Stimulated activated CD4-positive, alpha-beta T cell treated with anti-CD3 and anti-CD28 coated beads, Interleukin-4, amount 100 ng/mL, for 1 hour (primary cell): ENCODE results near the gene REELD1.

ENCODE experiments used
- DNase-seq: peaks from one replicate; pipeline ENCODE4 v3.0.0-alpha.2; 2020

REELD1 gene

GRCh38 chr4:146229406-146229805 lies 15.1 kb downstream of the REELD1 start:
- DNase-seq: no peak

DNA sequence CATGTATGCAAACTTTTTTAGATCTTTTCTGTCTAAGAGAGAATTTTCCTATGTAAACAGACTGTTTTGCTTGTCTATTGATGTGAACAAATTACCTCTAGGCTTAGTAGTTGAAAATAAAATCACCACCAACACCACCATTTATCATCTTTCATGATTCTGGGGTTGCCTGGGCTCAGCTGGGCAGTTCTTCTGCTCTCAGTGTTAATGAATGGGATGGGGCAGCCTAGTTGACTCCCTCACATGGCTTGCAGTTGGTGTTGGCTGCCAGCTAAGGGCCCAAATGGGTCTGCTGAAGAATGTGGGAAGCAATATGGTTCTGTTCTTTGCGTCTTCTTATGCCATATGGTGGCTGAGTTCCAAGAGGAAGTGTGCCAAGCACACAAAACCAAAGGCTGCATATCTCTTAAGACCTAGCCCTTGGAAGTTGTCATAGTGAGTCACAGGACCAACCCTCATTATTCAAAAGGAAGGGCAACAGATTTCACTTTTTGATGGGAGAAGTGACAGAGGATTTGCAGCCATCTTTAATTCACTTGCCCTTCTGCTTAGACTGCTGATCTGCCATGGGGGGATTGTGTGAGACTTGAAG lies 17.9 kb downstream of the REELD1 start:
- no peak for DNase-seq

- DNase-seq: no peak
Observed at GRCh38 chr4:146235654-146236177, 21.4 kb downstream of the REELD1 start.

DNA sequence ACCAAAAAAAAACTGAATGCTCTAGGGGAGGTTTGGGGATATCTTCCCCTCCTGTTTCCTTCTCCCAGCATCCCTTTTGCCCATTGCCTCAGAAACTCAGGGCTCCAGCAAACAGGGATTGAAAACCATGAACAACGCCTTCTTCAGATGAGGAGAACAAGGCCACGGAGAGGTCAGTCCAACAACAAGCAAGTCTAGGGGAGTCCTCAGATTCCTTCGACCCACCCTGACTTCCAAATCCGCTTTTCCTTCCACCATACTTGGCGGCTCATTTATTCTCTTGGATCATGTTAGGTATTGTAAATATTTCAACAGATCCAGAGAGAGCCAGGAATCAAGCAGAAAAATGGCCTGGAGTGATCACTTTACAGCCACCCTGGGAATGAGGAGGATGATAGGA lies 21.9 kb downstream of the REELD1 start:
- DNase-seq: no peak

GRCh38 chr4:146237092-146237491 lies 22.8 kb downstream of the REELD1 start:
- DNase-seq: no peak

GRCh38 chr4:146238107-146238506 lies 23.8 kb downstream of the REELD1 start:
- DNase-seq: no peak

GRCh38 chr4:146243141-146243882 lies 29.0 kb downstream of the REELD1 start:
- peak; percentile 70 for DNase-seq

DNA sequence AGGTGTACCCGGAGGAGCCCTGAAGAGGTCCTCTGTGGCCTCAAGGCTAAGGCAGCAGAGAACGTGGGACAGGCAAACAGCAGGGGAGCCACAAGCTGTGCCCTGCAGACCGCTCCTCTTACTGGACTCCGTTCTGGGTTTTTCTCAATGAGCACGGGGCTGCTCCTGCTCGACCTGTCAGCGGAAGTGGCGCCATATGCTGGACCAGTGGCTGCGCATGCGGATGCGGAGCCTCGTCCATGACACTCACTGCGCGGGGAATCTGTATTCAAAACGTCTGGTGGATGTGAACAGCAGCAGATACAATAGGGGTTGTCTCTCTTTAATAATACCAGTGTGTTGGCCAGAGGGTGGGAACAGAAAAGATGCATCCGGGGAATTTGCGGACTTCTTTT lies 29.5 kb downstream of the REELD1 start:
- no peak for DNase-seq

DNA sequence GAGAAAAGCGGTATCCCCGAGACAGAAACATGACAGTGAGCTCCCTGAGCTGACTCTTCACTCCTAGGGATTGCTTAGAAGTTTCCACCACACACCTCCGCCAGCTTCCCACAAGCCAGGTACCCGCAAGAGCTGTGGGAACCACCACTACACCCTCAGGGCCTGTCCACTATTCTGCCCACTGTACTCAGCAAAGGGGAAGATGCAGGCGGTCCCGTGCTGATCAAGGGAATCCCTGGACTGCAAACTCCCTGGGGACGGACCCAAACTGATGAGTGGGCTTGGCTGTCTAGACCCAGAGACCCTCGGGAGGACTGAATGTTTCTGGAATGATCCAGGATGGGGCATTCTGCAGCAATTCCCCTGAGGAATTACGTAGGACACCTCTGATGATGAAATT lies 30.2 kb downstream of the REELD1 start:
- no peak for DNase-seq

DNA sequence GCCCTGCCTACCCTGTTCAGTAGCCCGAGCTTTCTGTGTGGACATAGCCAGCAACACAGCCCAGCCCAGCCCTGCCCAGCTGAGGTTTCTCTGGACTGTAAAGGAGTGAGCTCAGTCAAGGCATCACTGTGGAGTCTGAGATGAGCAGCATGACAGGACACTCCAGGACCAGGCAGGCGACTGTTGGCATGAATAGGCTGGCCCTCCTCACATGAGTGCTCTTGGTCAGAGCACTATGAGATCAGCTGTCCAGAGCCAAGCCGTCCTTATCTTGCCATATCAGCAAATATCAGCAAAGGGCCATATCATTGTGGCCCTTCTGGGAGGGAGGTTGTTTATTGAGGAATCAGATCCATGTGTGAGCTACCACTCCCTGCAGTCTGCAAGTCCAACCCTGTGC lies 30.9 kb downstream of the REELD1 start:
- no peak for DNase-seq

GRCh38 chr4:146245850-146246249 lies 31.5 kb downstream of the REELD1 start:
- DNase-seq: no peak

DNA sequence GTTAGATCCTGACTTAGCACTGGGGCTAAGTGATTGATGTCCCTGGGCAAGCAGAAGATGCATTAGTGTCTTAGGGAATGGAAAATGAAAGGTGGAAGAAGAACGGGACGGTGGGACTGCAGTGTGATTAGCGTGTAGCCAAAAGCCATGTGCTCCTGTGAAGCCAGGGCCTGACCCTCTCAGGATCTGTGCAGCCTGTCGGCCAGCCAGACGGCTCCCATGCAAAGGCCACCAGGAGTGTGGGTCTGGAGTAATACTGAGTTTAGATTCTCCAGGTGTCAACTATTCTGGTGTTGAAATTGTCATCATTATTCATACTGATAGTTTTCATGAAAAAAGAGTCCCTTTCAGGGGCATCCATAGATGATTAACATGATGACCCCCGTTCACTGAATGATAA lies 32.0 kb downstream of the REELD1 start:
- DNase-seq: no peak

- no peak for DNase-seq
Observed at GRCh38 chr4:146247356-146247755, 33.0 kb downstream of the REELD1 start.

GRCh38 chr4:146252969-146253611 lies 38.8 kb downstream of the REELD1 start:
- DNase-seq: no peak

DNA sequence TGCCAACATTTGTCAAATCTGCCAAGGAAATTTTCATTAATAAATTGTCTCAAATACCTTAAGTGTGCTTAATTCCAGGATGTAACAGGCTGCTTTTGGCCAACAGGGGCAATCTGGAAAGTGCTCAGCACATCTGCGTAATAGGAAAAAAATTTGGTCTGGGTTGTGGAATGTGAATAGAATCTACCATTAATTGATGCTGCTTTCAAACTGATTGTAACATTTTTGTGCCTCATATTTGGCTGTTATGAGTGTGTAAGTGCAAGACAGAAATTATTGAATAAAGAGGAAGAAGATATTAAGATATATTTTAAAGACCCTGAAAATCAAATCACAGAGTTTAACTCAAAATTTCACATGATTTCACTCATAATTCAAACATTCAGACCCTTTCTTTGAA lies 41.1 kb downstream of the REELD1 start:
- no peak for DNase-seq

GRCh38 chr4:146255874-146256273 lies 41.5 kb downstream of the REELD1 start:
- no peak for DNase-seq

- no peak for DNase-seq
Observed at GRCh38 chr4:146256328-146256727, 42.0 kb downstream of the REELD1 start.

- DNase-seq: no peak
Observed at GRCh38 chr4:146257511-146257910, 43.2 kb downstream of the REELD1 start.

- DNase-seq: no peak
Observed at GRCh38 chr4:146260521-146260920, 46.2 kb downstream of the REELD1 start.

- DNase-seq: no peak
Observed at GRCh38 chr4:146261041-146261440, 46.7 kb downstream of the REELD1 start.

GRCh38 chr4:146263793-146264192 lies 49.5 kb downstream of the REELD1 start:
- no peak for DNase-seq

GRCh38 chr4:146265950-146266490 lies 51.7 kb downstream of the REELD1 start:
- DNase-seq: no peak

DNA sequence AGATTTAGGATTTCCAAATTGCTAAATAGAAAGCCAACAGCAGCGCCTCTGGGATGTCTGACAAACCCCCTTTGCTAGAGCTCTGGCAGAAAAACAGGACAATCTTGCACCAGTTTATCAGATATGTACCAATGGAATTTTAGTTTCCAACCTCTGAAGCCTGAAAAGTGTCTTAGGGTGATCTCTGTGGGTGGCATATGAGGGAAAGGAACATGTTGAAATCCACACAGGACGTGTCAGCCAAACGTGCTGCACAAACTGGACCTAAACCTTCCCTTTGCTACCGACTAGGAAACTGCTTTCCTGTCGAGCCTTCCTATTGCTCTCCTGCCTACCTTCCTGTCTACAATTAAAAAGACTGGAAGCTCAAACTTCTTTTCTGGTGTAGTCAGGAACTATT lies 53.5 kb downstream of the REELD1 start:
- DNase-seq: no peak

DNA sequence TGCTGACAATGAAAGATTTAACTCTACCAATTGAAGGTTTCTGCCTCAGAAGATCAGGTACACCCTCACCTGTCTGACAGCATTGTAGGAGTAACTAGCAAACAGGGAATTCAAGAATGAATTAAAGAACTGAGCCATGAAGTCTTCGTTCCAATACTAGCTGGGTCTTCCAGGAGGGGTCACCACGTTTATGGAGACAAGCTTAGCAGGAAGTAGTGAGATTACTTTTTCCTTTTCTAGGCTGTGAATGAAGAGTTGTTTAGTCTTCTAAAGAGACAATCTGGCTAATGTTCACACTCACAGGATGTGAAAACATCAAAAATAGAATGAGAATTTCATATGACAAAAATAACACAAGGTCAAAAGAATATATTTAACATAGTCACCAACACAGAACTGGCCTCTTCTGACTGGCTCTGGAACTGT lies 54.9 kb downstream of the REELD1 start:
- no peak for DNase-seq
